ENCODE results near the gene SLC12A8.
A peak's percentile ranks its signal among the peaks of the same experiment; 100 is the strongest.

Gene SLC12A8

GRCh38 chr3:125076464-125076863 is 136.1 kb downstream of the SLC12A8 start:
- no peak for DNase-seq

- DNase-seq, result no peak
Observed at GRCh38 chr3:125075738-125076137, 136.8 kb downstream of the SLC12A8 start.

GRCh38 chr3:125073390-125073905 is 139.1 kb downstream of the SLC12A8 start:
- no peak for DNase-seq

GRCh38 chr3:125072749-125073389 is 139.7 kb downstream of the SLC12A8 start:
- DNase-seq, result no peak

DNA sequence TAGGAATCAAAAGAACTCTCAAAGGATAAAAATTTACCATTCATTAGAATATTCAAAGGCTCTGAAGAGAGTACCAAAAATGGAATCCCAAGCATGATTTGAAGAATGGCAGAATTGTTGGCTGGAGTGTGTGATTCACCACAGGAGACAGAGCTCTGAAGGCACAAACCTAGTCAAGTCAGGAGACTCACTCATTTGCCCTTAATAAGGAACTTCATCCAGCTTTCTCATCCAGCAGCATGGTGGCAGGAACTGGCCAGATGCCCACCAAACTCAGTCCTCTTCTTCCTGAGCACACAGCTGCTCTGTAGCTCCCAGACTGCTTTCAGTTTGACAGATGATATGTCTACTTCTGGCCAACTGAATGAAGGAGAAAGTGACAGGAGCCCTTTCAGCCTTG is 140.2 kb downstream of the SLC12A8 start:
- no peak for DNase-seq

DNA sequence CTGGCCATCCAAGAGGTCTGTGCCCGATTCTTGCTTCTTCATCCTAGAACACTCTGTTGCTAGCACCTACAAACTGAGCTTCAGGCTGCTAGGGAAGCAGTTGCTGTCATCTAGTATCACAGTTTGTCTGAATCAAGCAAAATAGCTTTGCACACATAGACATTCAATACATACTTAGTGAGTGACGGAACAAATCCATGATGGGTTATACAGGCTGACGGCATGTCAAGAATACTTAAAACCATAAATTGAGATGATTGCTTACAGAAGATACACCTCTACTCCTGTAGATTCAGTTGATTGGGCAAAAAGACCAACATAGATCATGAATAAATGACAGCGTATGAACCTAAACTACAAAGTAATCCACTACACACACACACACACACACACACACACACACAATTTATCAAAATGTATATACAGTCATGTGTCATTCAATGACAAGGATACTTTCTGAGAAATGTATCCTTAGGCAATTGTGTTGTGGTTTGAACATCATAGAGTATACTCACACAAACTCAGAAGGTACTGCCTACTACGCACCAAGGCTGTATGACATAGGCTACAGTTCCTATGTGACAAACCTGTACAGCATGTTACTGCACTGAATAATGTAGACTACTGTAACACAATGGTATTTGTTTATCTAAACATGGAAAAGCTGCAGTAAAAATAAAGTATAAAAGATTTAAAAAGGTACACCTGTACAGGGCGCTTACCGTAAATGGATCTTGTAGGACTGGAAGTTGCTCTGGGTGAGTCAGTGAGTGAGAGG is 142.4 kb downstream of the SLC12A8 start:
- no peak for DNase-seq

- no peak for DNase-seq
Observed at GRCh38 chr3:125069452-125069851, 143.1 kb downstream of the SLC12A8 start.

- DNase-seq, result no peak
Observed at GRCh38 chr3:125068265-125068664, 144.3 kb downstream of the SLC12A8 start.

DNA sequence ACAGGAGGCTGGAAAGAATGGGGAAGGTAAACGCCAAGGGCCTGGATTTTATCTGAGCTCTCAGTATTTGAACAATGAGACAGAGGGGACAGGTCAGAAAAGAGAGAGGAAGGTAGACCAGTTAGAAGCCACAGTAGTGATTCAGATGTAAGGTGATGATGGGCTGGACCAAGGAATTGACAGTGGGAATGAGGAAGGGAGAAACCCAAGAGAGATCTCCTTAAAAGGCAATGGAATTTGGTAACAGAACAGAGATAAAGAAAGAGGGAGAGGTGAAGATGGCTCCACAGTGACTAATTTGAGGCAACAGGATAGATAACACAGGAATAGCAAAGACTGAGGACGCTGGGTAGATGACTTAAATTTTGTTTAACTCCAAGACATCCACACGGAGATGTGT is 145.3 kb downstream of the SLC12A8 start:
- no peak for DNase-seq

- no peak for DNase-seq
Observed at GRCh38 chr3:125062904-125063618, 149.5 kb downstream of the SLC12A8 start.

DNA sequence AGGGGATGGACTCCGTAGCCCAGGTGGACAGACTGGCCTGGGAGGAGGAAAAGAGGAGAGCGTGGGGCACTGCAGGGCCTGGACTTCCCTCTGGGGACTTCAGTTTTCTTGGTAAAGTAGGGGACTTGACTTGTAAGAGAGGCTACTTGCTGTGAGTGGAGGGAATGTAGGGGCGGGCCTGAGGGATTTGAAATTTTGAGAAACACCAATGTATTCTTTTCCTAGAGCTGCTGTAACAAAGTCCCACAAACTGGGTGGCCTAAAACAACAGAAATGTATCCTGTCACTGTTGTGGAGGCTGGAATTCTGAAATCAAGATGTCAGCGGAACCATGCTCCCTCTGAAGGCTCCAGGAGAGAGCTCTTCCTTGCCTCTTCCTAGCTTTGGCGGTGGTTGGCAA is 150.9 kb downstream of the SLC12A8 start:
- DNase-seq, result no peak

- no peak for DNase-seq
Observed at GRCh38 chr3:125061170-125061569, 151.4 kb downstream of the SLC12A8 start.

DNA sequence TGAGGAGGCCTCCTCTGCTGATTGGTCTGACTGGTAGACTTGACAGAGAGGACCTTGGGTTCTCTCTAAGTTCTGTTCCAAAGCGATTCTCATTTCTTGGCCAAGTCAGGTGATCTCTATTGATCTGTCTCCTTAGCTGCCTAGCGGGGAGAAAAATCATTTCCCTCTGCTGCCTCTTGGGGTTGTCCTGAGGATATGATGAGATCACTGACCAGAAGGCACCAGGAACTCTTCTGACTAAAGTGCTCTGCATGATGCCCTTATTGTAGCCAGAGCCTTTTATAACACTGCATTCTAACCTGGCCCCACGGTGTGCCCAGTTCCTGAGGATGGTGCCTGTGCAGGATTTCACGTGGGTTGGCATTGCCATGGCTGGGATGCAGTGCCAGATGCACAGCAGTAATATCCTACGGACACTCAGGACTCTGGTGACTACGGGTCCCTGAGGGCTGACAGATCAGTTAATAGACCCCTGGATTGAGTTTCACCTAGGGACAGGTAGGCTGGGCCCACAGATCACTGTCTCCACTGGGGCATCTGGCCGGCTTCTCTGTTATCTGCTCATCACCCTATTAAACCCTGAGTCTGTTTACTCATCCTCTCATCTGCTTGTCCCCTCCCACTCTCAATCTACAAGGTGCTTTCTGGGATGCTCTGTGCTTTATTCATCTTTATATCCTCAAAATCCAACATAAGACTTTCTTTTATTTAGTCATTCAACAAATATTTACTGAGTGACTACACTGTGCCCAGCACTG is 152.9 kb downstream of the SLC12A8 start:
- DNase-seq, result no peak

DNA sequence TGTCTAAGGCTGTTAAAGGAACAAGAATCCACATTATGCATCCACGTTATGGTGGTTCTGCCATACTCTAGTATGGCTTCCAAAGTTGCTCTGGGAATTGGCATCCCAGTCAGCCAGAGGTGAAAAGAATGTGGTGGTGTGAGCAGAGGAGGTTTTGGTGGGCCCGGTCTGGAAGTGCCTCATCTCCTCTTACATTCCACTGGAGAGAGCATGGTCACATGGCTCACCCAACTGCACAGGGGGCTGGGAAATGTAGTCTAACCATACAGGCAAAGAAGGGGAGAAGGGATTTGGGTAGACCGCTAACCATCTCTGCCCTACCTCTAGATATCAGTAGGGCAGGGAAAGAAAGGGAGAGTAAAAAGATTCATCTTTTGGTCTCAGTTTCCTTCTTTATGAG is 153.6 kb downstream of the SLC12A8 start:
- no peak for DNase-seq

DNA sequence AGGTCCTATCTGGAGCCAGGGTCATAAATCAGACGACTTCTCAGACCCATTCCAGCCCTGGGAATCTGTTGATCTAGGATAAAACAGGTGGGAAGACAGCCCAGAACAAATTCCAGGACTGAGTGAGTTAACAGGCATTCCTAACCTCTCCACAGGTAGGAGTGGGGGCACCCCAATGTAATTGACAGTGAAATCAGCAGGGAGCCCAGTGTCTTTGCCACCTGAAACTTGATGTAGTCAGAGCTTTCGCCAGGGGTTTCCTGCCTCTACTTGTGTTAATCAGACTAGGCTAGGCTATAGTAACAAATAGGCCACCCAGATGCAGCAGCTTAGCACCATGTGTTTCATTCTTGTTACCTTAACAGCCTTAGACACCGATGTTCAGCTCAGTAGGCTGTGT is 154.0 kb downstream of the SLC12A8 start:
- no peak for DNase-seq

GRCh38 chr3:125057186-125057850 is 155.2 kb downstream of the SLC12A8 start:
- peak in 1 of 14 donors; percentile 33 for DNase-seq

GRCh38 chr3:125055913-125056745 is 156.4 kb downstream of the SLC12A8 start, which contains the start of gene HEG1:
Gene HEG1 (minus strand): TSS chr3:125055997. CDS start chr3:125055890, 107 bp downstream.
- peak in 12 of 14 donors; percentile 34 to 88 (median 74) for DNase-seq

DNA sequence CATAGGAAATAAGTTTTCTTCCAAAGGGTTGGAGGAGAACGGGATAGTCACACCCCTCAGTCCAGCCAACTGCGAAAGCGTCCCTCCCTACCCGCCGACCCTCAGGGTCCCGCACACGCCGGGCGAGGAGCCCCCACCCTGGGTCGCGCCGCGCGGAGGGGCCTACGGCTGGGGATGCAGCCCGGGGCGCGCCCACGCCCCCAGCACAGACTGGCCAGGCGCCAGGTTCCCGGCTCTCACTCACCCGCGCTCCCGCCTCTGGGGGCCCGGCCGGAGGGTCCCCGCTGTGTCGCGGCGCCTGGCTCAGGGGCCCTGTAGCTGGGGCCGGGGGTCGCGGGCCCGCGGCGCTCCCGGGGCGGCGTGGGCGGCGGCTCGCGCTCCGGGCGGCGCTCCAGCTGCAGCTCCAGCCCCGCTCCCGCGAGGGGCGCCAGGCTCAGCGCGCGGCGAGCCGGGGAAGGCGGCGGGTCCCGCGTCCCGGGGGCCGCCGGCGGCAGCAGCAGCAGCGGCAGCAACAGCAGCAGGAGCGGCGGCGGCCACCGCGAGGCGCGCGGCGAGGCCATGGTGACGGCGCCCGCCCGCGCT is 157.1 kb downstream of the SLC12A8 start:
- DNase-seq, result peak in 2 of 14 donors; percentile 60 to 64

DNA sequence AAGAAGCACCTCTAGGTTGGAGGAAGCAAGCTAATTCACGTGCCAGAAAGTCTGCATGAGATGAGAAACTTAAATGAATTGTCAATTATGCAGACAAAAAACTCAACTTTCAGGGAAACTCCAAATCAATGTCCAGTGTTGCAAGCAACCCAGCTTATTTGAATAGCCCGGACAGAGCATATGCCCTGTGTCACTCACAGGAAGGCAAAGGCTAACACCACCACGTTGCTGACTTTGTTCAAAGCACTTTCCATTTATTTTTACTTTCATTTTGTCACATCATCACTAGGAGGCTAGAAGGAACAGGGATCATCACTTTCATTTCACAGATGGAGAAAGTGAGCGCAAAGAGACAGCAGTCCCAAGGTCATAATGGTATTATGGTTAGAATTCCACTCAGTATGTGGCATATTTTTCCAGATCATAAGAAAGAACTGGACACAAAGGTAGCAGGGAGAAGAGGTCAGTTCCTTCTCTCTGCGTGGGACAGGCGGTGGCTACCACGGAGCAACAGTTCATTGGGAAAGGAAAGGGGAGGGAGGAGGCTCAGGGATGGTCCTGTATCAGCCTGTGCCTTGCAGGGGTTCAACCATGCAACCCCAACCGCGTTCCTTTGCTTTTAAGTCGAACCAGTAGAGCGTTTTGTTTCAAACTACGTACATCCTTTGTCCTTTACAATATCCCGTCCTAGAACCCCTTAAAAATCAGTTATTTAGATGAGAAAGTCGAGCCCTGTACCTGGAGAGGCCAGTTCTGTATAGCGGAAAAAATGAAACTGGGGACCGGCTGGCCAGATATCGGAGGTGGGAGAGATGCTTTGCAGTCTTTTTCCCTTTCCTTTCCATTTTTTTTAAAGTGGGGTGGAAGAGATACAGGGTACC is 157.9 kb downstream of the SLC12A8 start:
- DNase-seq, result peak in 6 of 14 donors; percentile 31 to 70 (median 56)
